NCI-H526 (cell line): Measurements from ENCODE around the gene SDK2.

Experiments
- DNase-seq, 2 experiments: peaks; one replicate each; lab custom pipeline; 2025; lab: John Stamatoyannopoulos, UW

Gene SDK2

GRCh38 chr17:73611630-73612029, 32.6 kb downstream of the SDK2 start:
- DNase-seq = no peak

- DNase-seq = no peak
Measured at GRCh38 chr17:73610331-73610911, 33.8 kb downstream of the SDK2 start.

- DNase-seq = no peak
Measured at GRCh38 chr17:73609758-73610157, 34.5 kb downstream of the SDK2 start.

GRCh38 chr17:73609060-73609459, 35.2 kb downstream of the SDK2 start:
- DNase-seq = no peak

GRCh38 chr17:73605444-73605843, 38.8 kb downstream of the SDK2 start:
- no peak for DNase-seq

GRCh38 chr17:73604476-73604875, 39.8 kb downstream of the SDK2 start:
- no peak for DNase-seq

- DNase-seq = no peak
Measured at GRCh38 chr17:73603971-73604370, 40.3 kb downstream of the SDK2 start.

- no peak for DNase-seq
Measured at GRCh38 chr17:73600103-73600871, 44.0 kb downstream of the SDK2 start.

- DNase-seq = no peak
Measured at GRCh38 chr17:73599599-73599998, 44.6 kb downstream of the SDK2 start.

GRCh38 chr17:73598212-73598611, 46.0 kb downstream of the SDK2 start:
- no peak for DNase-seq

- DNase-seq = no peak
Measured at GRCh38 chr17:73595931-73596330, 48.3 kb downstream of the SDK2 start.

- DNase-seq = peak in 1 of 2 experiments; percentile 38
Measured at GRCh38 chr17:73595479-73595878, 48.8 kb downstream of the SDK2 start.

- no peak for DNase-seq
Measured at GRCh38 chr17:73595068-73595467, 49.2 kb downstream of the SDK2 start.

GRCh38 chr17:73594598-73594997, 49.6 kb downstream of the SDK2 start:
- DNase-seq = no peak

- no peak for DNase-seq
Measured at GRCh38 chr17:73594025-73594424, 50.2 kb downstream of the SDK2 start.

- DNase-seq = no peak
Measured at GRCh38 chr17:73593249-73593965, 50.8 kb downstream of the SDK2 start.

GRCh38 chr17:73592501-73592961, 51.7 kb downstream of the SDK2 start:
- no peak for DNase-seq

GRCh38 chr17:73592079-73592415, 52.2 kb downstream of the SDK2 start:
- DNase-seq = no peak

- DNase-seq = no peak
Measured at GRCh38 chr17:73591296-73592078, 52.8 kb downstream of the SDK2 start.

- no peak for DNase-seq
Measured at GRCh38 chr17:73589363-73589980, 54.8 kb downstream of the SDK2 start.

- DNase-seq = no peak
Measured at GRCh38 chr17:73588891-73589290, 55.4 kb downstream of the SDK2 start.

GRCh38 chr17:73588301-73588846, 55.9 kb downstream of the SDK2 start:
- DNase-seq = no peak
